Trophoblast cell (in vitro differentiated cells and primary cell): ENCODE measurements around the gene FSTL5.

Experiments used
- DNase-seq, 2 donors: peaks; one replicate each; pipeline ENCODE4 v3.0.0-alpha.2; 2016
- H2AFZ ChIP-seq: 2 replicates; pipeline ENCODE4 v1.6.1; 2013; ENCODE audit warnings: low read length, moderate library complexity, mild to moderate bottlenecking; ENCODE audit not compliant: insufficient read depth, poor library complexity
- H2AK5ac ChIP-seq: 2 replicates; pipeline ENCODE4 v1.6.1; 2013; ENCODE audit warnings: mild to moderate bottlenecking, low read length
- H2BK120ac ChIP-seq: 2 replicates; pipeline ENCODE4 v1.6.1; 2013; ENCODE audit warnings: low read length, mild to moderate bottlenecking, moderate library complexity; ENCODE audit not compliant: insufficient read depth, poor library complexity
- H2BK12ac ChIP-seq: 2 replicates; pipeline ENCODE4 v1.6.1; 2013; ENCODE audit warnings: mild to moderate bottlenecking, low read length, moderate library complexity
- H2BK5ac ChIP-seq: 2 replicates; pipeline ENCODE4 v1.6.1; 2013; ENCODE audit warnings: low read length, low read depth, moderate library complexity, mild to moderate bottlenecking; ENCODE audit not compliant: poor library complexity
- H3K14ac ChIP-seq: 2 replicates; pipeline ENCODE4 v1.6.1; 2013; ENCODE audit warnings: mild to moderate bottlenecking, low read length
- H3K18ac ChIP-seq: 2 replicates; pipeline ENCODE4 v1.6.1; 2013; ENCODE audit warnings: mild to moderate bottlenecking, low read length
- H3K23ac ChIP-seq: 2 replicates; pipeline ENCODE4 v1.6.1; 2013; ENCODE audit warnings: low read length
- H3K27ac ChIP-seq: 2 replicates; pipeline ENCODE4 v1.5.1; 2013; ENCODE audit warnings: low read depth, mild to moderate bottlenecking, inconsistent platforms, low read length, moderate library complexity
- H3K27me3 ChIP-seq: 2 replicates; pipeline ENCODE4 v1.6.1; 2013; ENCODE audit warnings: inconsistent platforms, mild to moderate bottlenecking, low read length, moderate library complexity; ENCODE audit not compliant: insufficient read depth
- H3K36me3 ChIP-seq, 2 experiments: 1 replicate in 1 of 2; 2 replicates in 1 of 2; pipeline ENCODE4 v1.6.1; 2013; ENCODE audit warnings: low read length in 2 of 2, mild to moderate bottlenecking in 2 of 2, moderate library complexity in 1 of 2; ENCODE audit not compliant: insufficient read depth in 2 of 2, control insufficient read depth in 1 of 2
- H3K4ac ChIP-seq: 2 replicates; pipeline ENCODE4 v1.6.1; 2013; ENCODE audit warnings: low read depth, mild to moderate bottlenecking, low read length, moderate library complexity
- H3K4me1 ChIP-seq, 2 experiments: 1 replicate in 1 of 2; 2 replicates in 1 of 2; pipeline ENCODE4 v1.6.1; 2013; ENCODE audit warnings: low read length in 2 of 2, mild to moderate bottlenecking in 2 of 2, moderate library complexity in 1 of 2; ENCODE audit not compliant: insufficient read depth in 2 of 2, control insufficient read depth in 1 of 2
- H3K4me2 ChIP-seq: 2 replicates; pipeline ENCODE4 v1.6.1; 2013; ENCODE audit warnings: inconsistent platforms, mild to moderate bottlenecking, low read length, moderate library complexity
- H3K4me3 ChIP-seq: 2 replicates; pipeline ENCODE4 v1.5.1; 2013; ENCODE audit warnings: mild to moderate bottlenecking, low read depth, low read length, inconsistent platforms
- H3K79me1 ChIP-seq: one replicate; pipeline ENCODE4 v1.6.1; 2013; ENCODE audit warnings: low read length
- H3K79me2 ChIP-seq: 2 replicates; pipeline ENCODE4 v1.6.1; 2013; ENCODE audit warnings: low read length, mild to moderate bottlenecking; ENCODE audit not compliant: control insufficient read depth, insufficient read depth, poor library complexity
- H3K9ac ChIP-seq: 2 replicates; pipeline ENCODE4 v1.6.1; 2013; ENCODE audit warnings: mild to moderate bottlenecking, low read length
- H3K9me3 ChIP-seq: 2 replicates; pipeline ENCODE4 v1.6.1; 2013; ENCODE audit warnings: low read depth, mild to moderate bottlenecking, control low read depth, inconsistent platforms, low read length; ENCODE audit not compliant: insufficient read depth
- H4K12ac ChIP-seq: 2 replicates; pipeline ENCODE4 v1.6.1; 2013; ENCODE audit warnings: low read depth, mild to moderate bottlenecking, low read length, moderate library complexity
- H4K8ac ChIP-seq: 2 replicates; pipeline ENCODE4 v1.6.1; 2013; ENCODE audit warnings: low read depth, mild to moderate bottlenecking, low read length, moderate library complexity
- H4K91ac ChIP-seq: one replicate; pipeline ENCODE4 v1.6.1; 2013; ENCODE audit warnings: low read depth, mild to moderate bottlenecking, low read length, moderate library complexity
- WGBS: extraction: QIAGEN DNeasy Blood & Tissue Kit; methylation state at CpG from one replicate; pipeline ENCODE4 v1.1.7; 2013; ENCODE audit warnings: missing lambda C conversion rate; ENCODE audit not compliant: insufficient read length, insufficient coverage; ENCODE audit errors: extremely low coverage; 5-methylcytosine and 5-hydroxymethylcytosine counted together

The FSTL5 gene

GRCh38 chr4:162016219-162016618 lies 147.6 kb downstream of the FSTL5 start:
- no peak overlapping the region for H3K4ac ChIP-seq
- no CpG with 5 or more reads among the region's 1 CpG for WGBS
- no peak overlapping the region for H3K4me2 ChIP-seq
- H3K9me3 ChIP-seq: no peaks in the 10 kb centered on the region
- no peak for DNase-seq
- no peak overlapping the region for H2BK12ac ChIP-seq
- no peak overlapping the region for H3K23ac ChIP-seq
- no peak overlapping the region for H4K91ac ChIP-seq
- H3K14ac ChIP-seq: no peak overlapping the region
- no peak overlapping the region for H3K18ac ChIP-seq
- H3K79me2 ChIP-seq: no peaks in the 10 kb centered on the region
- no peaks in the 10 kb centered on the region for H3K27me3 ChIP-seq
- no peak overlapping the region for H2AFZ ChIP-seq
- H3K36me3 ChIP-seq: no peaks in the 10 kb centered on the region
- H2BK5ac ChIP-seq: no peak overlapping the region
- H3K27ac ChIP-seq: no peak overlapping the region
- H3K79me1 ChIP-seq: no peaks in the 10 kb centered on the region
- H3K4me1 ChIP-seq: no peaks in the 10 kb centered on the region
- H4K8ac ChIP-seq: no peak overlapping the region
- no peak overlapping the region for H3K4me3 ChIP-seq
- no peak overlapping the region for H2BK120ac ChIP-seq
- H2AK5ac ChIP-seq: no peak overlapping the region
- no peak overlapping the region for H4K12ac ChIP-seq
- H3K9ac ChIP-seq: no peak overlapping the region

- Histone ChIP-seq H2AFZ (no peak overlapping the region), H3K27ac (no peak overlapping the region), H3K9me3 (no peaks in the 10 kb centered on the region), H3K4me3 (no peak overlapping the region), H4K91ac (no peak overlapping the region), H2AK5ac (no peak overlapping the region), H4K8ac (no peak overlapping the region), H3K4me2 (no peak overlapping the region), H2BK120ac (no peak overlapping the region), H3K79me1 (no peaks in the 10 kb centered on the region), H4K12ac (no peak overlapping the region), H3K23ac (no peak overlapping the region), H3K4me1 (no peaks in the 10 kb centered on the region), H3K18ac (no peak overlapping the region), H3K27me3 (no peaks in the 10 kb centered on the region), H2BK5ac (no peak overlapping the region), H3K14ac (no peak overlapping the region), H3K4ac (no peak overlapping the region), H3K9ac (no peak overlapping the region), H3K36me3 (no peaks in the 10 kb centered on the region), H3K79me2 (no peaks in the 10 kb centered on the region), H2BK12ac (no peak overlapping the region)
- WGBS: no CpG with 5 or more reads among the region's 3 CpGs
- no peak for DNase-seq
Measured at GRCh38 chr4:162015090-162015489, 148.7 kb downstream of the FSTL5 start.

- H2AK5ac ChIP-seq: no peak overlapping the region
- no peak overlapping the region for H3K4ac ChIP-seq
- DNase-seq: no peak
Measured at GRCh38 chr4:162011089-162011488, 152.7 kb downstream of the FSTL5 start.

GRCh38 chr4:162010362-162010761 lies 153.4 kb downstream of the FSTL5 start:
- Histone ChIP-seq H3K4me2 (no peak overlapping the region), H2AFZ (no peak overlapping the region), H3K4me3 (no peak overlapping the region), H2AK5ac (no peak overlapping the region), H2BK12ac (no peak overlapping the region), H3K9me3 (no peaks in the 10 kb centered on the region), H4K8ac (no peak overlapping the region), H3K79me2 (no peaks in the 10 kb centered on the region), H4K91ac (no peak overlapping the region), H2BK120ac (no peak overlapping the region), H3K36me3 (no peaks in the 10 kb centered on the region), H3K4ac (no peak overlapping the region), H3K9ac (no peak overlapping the region), H2BK5ac (no peak overlapping the region), H3K14ac (no peak overlapping the region), H3K79me1 (no peaks in the 10 kb centered on the region), H3K18ac (no peak overlapping the region), H3K27ac (no peak overlapping the region), H4K12ac (no peak overlapping the region), H3K23ac (no peak overlapping the region), H3K27me3 (no peaks in the 10 kb centered on the region), H3K4me1 (no peaks in the 10 kb centered on the region)
- no peak for DNase-seq
- WGBS: no CpG with 5 or more reads among the region's 2 CpGs

More at GRCh38 chr4:162011089-162011488, 152.7 kb downstream of the FSTL5 start:
- Histone ChIP-seq H3K4me1 (no peaks in the 10 kb centered on the region), H3K79me1 (no peaks in the 10 kb centered on the region), H3K79me2 (no peaks in the 10 kb centered on the region), H3K18ac (no peak overlapping the region), H3K36me3 (no peaks in the 10 kb centered on the region), H3K4me3 (no peak overlapping the region), H2BK120ac (no peak overlapping the region), H3K23ac (no peak overlapping the region), H2BK5ac (no peak overlapping the region), H3K27me3 (no peaks in the 10 kb centered on the region), H3K27ac (no peak overlapping the region), H2AFZ (no peak overlapping the region), H4K12ac (no peak overlapping the region), H4K91ac (no peak overlapping the region), H2BK12ac (no peak overlapping the region), H3K4me2 (no peak overlapping the region), H4K8ac (no peak overlapping the region), H3K14ac (no peak overlapping the region), H3K9ac (no peak overlapping the region), H3K9me3 (no peaks in the 10 kb centered on the region)
- WGBS: no CpG with 5 or more reads among the region's 2 CpGs
